ENCODE data around the gene ASPHD2. TPM values are rescaled to one million over a fixed set of nuclear protein-coding genes. Genes with fewer than 3 reads are reported as not detected.

Gene ASPHD2
- total RNA-seq, 2 donors from 2014 or later = 1.6 to 2.4 TPM

DNA sequence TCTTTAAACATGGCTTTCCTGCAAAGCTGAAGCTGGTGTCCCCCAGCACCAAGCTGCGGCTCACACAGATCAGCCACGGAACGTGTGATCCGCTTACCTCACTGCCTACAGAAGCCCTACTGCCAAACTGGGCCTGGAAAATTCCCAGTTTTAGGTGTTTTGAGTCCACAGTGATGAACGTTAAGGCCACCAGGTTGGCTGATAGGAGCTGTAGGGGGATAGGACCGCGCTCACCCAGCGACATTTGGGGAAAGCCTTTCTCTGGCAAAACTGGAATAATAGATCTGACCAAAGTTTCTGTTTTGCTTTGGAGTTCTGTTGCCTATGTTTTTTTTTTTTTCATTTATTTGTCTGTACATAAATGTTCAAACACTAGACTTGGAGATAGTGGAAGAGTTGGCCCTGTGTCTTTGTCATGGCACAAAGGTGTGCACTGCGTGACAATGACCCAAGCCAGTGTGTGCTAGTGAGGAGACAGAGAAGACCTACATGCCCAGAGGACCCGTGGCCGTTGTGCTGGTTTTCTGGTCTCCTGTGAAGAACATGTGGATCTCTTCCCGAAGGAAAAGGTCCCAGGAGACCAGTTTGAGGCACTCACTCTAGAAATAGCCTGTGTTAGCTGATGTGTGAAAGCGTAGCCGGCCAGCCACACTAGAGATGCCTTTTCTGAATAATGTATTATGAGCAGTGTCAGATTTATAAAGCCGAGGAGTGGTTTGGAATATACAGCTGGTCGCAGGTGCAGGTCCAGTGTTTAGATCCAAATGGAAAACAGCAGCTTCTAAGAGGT is 15.0 kb downstream of the ASPHD2 start:
- Mint-ChIP-seq H3K4me1 (peaks cover 6% of the 10 kb centered on the region), H3K27ac (peak overlapping the region; percentile 74), H3K27me3 (no peaks in the 10 kb centered on the region), H3K4me3 (no peak overlapping the region), H3K36me3 (ENCODE audit: low read depth) (peaks cover 3% of the 10 kb centered on the region)
- ATAC-seq (no peak), DNase-seq (no peak)
- no peaks in the 10 kb centered on the region for H3K9me3 ChIP-seq (ENCODE audit: control insufficient read depth, low read length, poor library complexity, severe bottlenecking)

DNA sequence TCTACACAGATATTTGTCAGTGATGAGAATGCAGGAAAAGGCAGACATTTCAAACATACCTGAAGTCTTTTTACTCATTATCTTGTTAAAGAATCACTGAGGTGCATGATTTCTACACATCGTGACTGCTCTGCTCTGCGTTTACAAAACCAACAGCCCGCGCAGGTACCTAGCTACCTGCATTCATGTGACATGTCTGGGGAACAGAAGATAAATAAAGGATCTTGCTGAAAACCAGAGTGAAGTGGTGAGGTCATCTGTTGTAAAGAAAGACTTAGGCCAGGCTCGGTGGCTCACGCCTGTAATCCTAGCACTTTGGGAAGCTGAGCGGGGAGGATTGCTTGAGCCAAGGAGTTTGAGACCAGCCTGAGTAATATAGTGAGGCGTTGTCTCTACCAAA is 15.7 kb downstream of the ASPHD2 start:
- DNase-seq = no peak
- Mint-ChIP-seq H3K36me3 (ENCODE audit: low read depth) (peaks cover 3% of the 10 kb centered on the region), H3K27me3 (no peaks in the 10 kb centered on the region), H3K4me1 (peaks cover 3% of the 10 kb centered on the region), H3K27ac (peak overlapping the region; percentile 27), H3K4me3 (no peak overlapping the region)
- H3K9me3 ChIP-seq (ENCODE audit: control insufficient read depth, low read length, poor library complexity, severe bottlenecking) = no peaks in the 10 kb centered on the region
- no peak for ATAC-seq

DNA sequence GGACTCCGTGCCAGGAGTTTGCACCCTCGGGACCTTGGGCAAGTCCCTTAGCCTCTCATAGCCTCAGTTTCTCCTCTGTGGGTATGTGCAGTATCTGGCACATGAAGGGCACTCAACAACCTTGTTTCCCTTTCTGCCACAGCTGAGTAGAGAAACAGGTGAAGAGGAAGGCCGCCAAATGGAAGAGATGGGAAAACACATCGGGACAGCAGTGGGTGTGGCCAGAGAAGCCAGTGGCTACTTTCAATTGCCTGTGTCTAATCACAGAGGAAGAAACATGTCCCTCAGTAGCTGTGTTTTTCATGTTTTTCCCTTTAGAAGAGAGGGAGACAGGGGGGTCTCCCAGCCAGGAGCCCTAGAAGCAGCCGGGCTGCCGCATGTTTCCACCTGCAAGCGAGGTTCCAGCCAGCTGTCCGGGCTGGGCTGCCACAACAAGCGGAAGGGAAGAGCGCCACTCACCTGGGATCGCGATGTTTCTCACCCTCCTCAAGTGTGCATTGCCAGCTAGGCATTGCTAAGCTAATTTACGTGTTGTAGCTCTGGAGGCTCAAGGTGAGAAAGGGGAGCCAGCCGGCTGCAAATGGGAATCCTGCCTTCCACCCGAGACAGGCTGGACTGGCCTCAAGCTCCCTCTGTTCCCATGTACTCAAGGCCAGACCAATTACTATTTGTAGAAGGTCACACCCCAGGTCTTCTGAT is 16.7 kb downstream of the ASPHD2 start:
- no peaks in the 10 kb centered on the region for H3K9me3 ChIP-seq (ENCODE audit: control insufficient read depth, low read length, poor library complexity, severe bottlenecking)

DNA sequence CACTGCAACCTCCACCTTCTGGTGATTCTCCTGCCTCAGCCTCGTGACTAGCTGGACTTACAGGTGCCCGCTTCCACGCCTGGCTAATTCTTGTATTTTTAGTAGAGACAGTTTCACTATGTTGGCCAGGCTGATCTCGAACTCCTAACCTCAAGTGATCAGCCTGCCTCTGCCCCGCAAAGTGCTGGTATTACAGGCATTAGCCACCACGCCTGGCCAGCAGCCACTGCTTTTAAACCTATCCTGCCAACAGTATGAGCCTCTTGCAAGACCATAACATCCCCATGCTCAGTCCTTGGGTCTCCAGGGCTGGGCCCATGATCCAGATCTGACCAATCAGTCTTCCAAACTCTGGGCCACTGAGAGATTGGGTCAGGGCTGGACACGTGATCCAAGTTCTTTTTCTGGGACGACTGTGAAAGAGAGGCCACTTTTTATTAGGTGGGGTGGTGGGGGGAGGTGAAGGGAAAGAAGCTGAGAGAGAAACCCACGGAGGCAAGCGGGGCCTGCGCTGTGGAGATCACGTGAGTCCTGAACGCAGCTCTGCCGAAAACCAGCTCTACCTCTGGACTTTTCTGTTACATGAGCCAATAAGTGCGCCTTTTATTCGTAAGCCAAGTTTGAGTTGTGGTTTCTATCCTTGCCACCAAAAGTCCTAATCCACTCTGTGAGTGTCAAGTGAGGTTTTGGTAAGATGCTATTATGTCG is 17.9 kb downstream of the ASPHD2 start:
- peaks cover 3% of the 10 kb centered on the region for H3K4me1 Mint-ChIP-seq
- no peak for ATAC-seq
- H3K36me3 Mint-ChIP-seq (ENCODE audit: low read depth) = peaks cover 3% of the 10 kb centered on the region
- no peaks in the 10 kb centered on the region for H3K9me3 ChIP-seq (ENCODE audit: control insufficient read depth, low read length, poor library complexity, severe bottlenecking)
- H3K27ac Mint-ChIP-seq = no peak overlapping the region
- DNase-seq = no peak
- H3K27me3 Mint-ChIP-seq = no peaks in the 10 kb centered on the region
- no peak overlapping the region for H3K4me3 Mint-ChIP-seq

More for the DNA sequence above, 16.7 kb downstream of the ASPHD2 start:
- no peak overlapping the region for H3K4me3 Mint-ChIP-seq
- H3K4me1 Mint-ChIP-seq = peaks cover 3% of the 10 kb centered on the region
- ATAC-seq (no peak), DNase-seq (no peak)
- H3K27me3 Mint-ChIP-seq = no peaks in the 10 kb centered on the region
- H3K36me3 Mint-ChIP-seq (ENCODE audit: low read depth) = peaks cover 3% of the 10 kb centered on the region
- peak overlapping the region; percentile 27 for H3K27ac Mint-ChIP-seq

DNA sequence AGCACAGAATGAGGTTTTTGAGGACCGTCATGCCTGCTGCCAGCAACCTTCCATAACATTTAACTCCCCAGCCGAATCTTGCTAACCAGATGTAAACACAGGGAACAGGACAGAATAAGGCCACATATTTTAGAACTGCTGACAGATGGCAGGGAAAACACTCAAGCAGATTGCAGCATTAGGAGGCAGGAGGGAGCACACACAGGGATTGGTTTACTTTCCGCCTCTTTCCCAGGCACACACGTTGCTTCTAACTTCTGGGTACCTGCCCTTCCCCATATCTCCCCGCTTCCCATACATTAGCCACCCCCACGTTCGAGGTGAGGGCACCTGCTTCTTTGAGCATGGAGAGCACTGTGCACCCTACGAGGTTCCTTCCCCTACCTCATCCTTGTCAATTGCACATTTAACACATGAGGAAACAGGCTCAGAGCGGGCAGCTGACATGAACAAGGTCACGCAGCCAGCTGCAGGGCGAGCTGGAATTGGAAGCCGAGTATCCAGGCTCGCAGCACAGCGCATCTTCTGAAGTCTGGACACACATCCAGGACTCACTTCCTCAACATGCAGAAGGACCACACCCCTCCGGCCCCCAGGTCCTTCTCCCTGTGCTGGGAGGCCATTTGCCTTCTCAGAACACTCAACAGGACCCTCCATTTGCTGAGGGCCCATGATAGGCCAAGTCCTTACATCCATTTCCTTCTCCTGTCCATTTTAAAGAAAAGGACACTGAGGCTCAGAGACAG is 18.7 kb downstream of the ASPHD2 start:
- H3K4me3 Mint-ChIP-seq = no peak overlapping the region
- DNase-seq (no peak), ATAC-seq (no peak)
- H3K4me1 Mint-ChIP-seq = peaks cover 3% of the 10 kb centered on the region
- H3K36me3 Mint-ChIP-seq (ENCODE audit: low read depth) = peaks cover 3% of the 10 kb centered on the region
- H3K27ac Mint-ChIP-seq = no peak overlapping the region
- no peaks in the 10 kb centered on the region for H3K9me3 ChIP-seq (ENCODE audit: control insufficient read depth, low read length, poor library complexity, severe bottlenecking)
- no peaks in the 10 kb centered on the region for H3K27me3 Mint-ChIP-seq

DNA sequence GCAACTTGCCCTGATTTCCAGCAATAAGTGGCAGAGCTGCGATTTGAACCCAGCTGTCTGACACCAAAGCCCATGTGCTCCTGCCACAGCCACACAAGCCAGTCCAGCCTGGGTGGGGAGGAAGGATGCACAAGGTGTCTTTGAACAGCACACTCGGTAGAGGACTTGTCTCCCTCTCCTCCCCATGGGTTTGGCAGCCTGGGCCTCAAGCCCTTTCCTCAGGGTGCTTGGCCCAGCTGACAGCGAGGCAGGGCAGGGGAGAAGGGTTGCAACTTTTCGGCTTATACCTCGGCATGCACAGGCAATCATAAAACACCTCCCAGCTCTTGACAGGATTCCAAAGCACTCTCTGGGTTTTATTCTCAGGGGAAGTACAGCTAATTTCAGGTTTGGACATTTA is 19.3 kb downstream of the ASPHD2 start:
- H3K27me3 Mint-ChIP-seq = no peaks in the 10 kb centered on the region
- H3K4me1 Mint-ChIP-seq = peaks cover 3% of the 10 kb centered on the region
- H3K36me3 Mint-ChIP-seq (ENCODE audit: low read depth) = peaks cover 3% of the 10 kb centered on the region
- no peak overlapping the region for H3K4me3 Mint-ChIP-seq
- no peak for DNase-seq
- H3K9me3 ChIP-seq (ENCODE audit: control insufficient read depth, low read length, poor library complexity, severe bottlenecking) = no peaks in the 10 kb centered on the region
- no peak for ATAC-seq
- no peak overlapping the region for H3K27ac Mint-ChIP-seq

DNA sequence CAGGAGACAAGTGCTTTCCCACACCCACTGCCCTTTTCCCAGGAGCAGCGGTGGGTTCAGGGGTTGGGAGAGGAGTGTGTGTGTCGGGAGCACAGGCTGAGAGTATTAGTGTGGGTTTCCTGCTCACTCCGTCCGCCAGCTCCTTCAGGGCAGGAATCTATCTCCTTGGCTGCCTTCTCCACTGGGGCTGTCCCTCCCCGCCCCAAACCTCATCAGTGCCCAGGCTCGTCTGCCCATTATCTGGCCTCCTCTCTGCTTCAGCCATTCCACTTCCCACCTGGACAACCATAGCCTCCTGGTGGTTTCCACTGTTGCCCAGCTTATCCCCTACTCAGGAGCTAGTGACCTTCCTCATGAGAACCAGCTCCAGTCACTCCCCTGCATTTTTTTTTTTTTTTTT is 19.9 kb downstream of the ASPHD2 start:
- DNase-seq (no peak), ATAC-seq (no peak)
- Mint-ChIP-seq H3K4me1 (peaks cover 3% of the 10 kb centered on the region), H3K36me3 (ENCODE audit: low read depth) (peaks cover 3% of the 10 kb centered on the region), H3K27me3 (no peaks in the 10 kb centered on the region), H3K27ac (peak overlapping the region; percentile 62), H3K4me3 (no peak overlapping the region)
- no peaks in the 10 kb centered on the region for H3K9me3 ChIP-seq (ENCODE audit: control insufficient read depth, low read length, poor library complexity, severe bottlenecking)

DNA sequence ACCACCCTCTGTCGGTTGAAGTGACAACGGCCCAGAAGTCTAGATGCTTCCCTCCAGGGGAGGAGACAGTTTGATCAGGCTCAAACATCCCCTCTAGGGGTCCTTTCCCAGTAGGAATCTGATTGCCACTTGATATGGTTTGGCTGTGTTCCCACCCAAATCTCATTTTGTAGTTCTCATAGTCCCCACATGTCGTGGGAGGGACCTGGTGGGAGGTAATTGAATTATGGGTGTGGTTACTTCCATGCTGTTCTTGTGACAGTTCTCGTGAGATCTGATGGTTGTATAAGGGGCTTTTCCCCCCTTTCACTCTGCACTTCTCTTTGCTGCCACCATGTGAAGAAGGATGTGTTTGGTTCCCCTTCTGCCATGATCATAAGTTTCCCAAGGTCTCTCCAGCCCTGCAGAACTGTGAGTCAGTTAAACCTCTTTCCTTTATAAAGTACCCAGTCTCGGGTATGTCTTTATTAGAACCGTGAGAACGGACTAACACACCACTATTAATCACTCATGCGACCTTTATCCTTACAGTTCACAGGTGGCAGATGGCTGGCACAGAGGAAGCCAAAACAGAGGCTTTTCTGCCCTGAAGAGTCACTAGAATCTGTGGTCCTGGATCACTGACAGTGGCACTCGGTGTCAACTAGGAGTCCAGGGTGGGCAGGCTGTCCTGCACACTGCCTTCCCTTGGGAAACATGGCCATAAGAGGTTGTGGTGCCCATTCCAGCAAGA is 21.6 kb downstream of the ASPHD2 start:
- no peak for DNase-seq
- ATAC-seq = no peak
- no peaks in the 10 kb centered on the region for H3K36me3 Mint-ChIP-seq (ENCODE audit: low read depth)
- H3K27me3 Mint-ChIP-seq = no peaks in the 10 kb centered on the region
- no peak overlapping the region for H3K27ac Mint-ChIP-seq
- no peak overlapping the region for H3K4me3 Mint-ChIP-seq
- H3K4me1 Mint-ChIP-seq = no peaks in the 10 kb centered on the region
- H3K9me3 ChIP-seq (ENCODE audit: control insufficient read depth, low read length, poor library complexity, severe bottlenecking) = no peaks in the 10 kb centered on the region

DNA sequence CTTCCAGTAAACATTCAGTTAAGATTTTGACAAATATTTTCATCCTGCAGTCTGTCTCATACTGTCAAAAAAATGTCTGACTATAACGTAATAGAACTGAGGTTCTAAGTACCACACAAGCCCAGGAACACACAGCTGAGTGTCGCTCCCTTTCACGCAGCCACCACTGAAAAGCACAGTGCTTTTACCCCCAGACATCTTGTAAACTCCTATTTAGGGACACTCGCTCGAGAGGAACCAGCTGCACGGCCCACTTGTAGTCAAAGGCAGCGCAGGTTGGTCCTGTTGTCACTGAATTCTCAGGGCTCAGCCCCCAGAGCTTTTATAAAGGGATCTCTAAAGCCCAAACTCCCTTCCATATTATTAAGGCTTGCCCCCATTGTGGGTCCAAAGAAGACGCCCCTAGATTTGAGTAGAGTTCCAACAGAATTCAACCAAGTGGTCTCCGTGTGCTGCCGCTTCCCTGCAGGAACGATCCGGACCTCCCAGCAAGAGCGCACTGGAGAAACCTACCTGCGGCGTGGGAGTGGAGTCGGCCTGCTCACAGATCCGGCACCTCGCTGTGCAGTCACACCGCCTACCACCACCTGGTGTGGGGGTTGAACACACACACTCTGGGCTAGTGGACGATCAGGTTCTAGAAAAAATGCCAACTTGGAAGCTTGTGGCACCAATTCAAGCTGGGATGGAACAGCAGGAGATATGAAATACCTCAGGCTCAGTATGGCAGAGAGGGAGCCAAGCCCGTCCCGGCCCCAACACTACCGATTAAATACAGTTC is 23.4 kb downstream of the ASPHD2 start:
- Mint-ChIP-seq H3K4me1 (no peaks in the 10 kb centered on the region), H3K4me3 (no peak overlapping the region), H3K36me3 (ENCODE audit: low read depth) (no peaks in the 10 kb centered on the region), H3K27ac (no peak overlapping the region), H3K27me3 (no peaks in the 10 kb centered on the region)
- DNase-seq (no peak), ATAC-seq (no peak)
- no peaks in the 10 kb centered on the region for H3K9me3 ChIP-seq (ENCODE audit: control insufficient read depth, low read length, poor library complexity, severe bottlenecking)

DNA sequence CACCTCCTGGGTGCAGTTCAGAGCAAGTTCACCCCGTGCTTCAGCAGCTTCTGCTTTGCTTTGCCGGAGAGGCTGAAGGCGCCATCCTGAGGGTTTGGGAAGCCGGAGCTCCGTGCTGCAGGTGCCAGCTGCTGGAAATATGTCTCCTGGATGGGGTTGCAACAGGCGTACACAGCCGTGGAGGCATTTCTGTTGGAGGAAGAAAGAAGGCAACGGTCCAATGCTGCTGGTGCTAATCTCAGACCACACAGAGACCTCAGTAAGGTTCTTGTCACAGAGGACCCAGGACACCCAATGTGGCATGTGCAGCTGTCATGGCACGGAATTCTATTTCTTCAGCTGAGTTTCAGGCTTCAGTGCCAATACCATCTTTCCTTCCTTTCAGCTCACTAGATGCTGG is 24.2 kb downstream of the ASPHD2 start:
- no peak overlapping the region for H3K27ac Mint-ChIP-seq
- DNase-seq (no peak), ATAC-seq (no peak)
- peaks cover 2% of the 10 kb centered on the region for H3K4me1 Mint-ChIP-seq
- no peaks in the 10 kb centered on the region for H3K27me3 Mint-ChIP-seq
- H3K36me3 Mint-ChIP-seq (ENCODE audit: low read depth) = no peaks in the 10 kb centered on the region
- H3K4me3 Mint-ChIP-seq = no peak overlapping the region
- no peaks in the 10 kb centered on the region for H3K9me3 ChIP-seq (ENCODE audit: control insufficient read depth, low read length, poor library complexity, severe bottlenecking)

DNA sequence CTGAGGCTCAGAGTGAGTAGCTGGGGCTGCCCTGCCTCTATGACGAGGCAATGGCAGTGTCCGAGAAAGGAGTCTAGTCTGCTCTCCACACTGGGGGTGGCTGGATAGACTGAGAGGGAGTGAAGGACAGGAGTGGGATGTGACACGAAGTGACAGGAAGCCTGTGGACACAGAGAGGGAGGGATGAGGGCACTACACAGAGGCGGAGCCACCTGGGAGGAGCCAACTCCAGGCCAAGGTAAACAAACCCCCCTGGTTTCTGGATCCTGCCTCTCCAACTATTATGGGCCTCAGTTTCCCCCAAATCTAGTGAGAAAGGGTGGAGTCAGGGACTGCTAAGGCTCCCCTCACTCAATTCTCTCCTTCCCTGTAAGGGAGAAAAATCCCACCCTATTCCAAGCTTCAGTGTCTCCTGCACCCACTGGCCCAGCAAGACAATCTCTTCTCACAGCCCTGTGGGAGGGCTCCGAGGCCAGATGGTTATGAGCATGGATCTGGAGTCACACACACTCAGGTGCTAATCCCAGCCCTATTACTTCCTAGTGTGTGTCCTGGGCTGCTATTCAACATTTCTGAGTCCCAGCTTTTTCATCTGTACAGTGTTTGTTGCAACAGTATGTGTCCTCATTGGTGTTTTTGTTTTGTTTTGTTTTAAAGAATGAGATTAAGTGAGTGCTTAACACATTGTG is 24.9 kb downstream of the ASPHD2 start:
- no peaks in the 10 kb centered on the region for H3K9me3 ChIP-seq (ENCODE audit: control insufficient read depth, low read length, poor library complexity, severe bottlenecking)
- no peak overlapping the region for H3K4me3 Mint-ChIP-seq
- DNase-seq (no peak), ATAC-seq (no peak)
- H3K27me3 Mint-ChIP-seq = no peaks in the 10 kb centered on the region
- peaks cover 2% of the 10 kb centered on the region for H3K4me1 Mint-ChIP-seq
- H3K27ac Mint-ChIP-seq = no peak overlapping the region
- no peaks in the 10 kb centered on the region for H3K36me3 Mint-ChIP-seq (ENCODE audit: low read depth)

Data from T-helper 17 cell (primary cell).